Karpas-422 (cell line): ENCODE data around the gene TOLLIP. TPM values are rescaled to one million over a fixed set of nuclear protein-coding genes. Genes with fewer than 3 reads are reported as not detected.

Source experiments
- DNase-seq: peaks from one replicate; pipeline ENCODE4 v3.0.0-alpha.2; 2015
- H2AFZ ChIP-seq: fragments of 200-600 bp; sonication (generic); 2 replicates; pipeline ENCODE4 v1.6.1; 2014; ENCODE audit warnings: antibody characterized with exemption, low read length, mixed read lengths
- H3K27ac ChIP-seq: fragments of 200-600 bp; sonication (generic); 2 replicates; pipeline ENCODE4 v1.5.1; 2014; ENCODE audit warnings: mild to moderate bottlenecking, low read length, moderate library complexity
- H3K27me3 ChIP-seq: fragments of 200-600 bp; sonication (generic); 2 replicates; pipeline ENCODE4 v1.6.1; 2014; ENCODE audit warnings: low read length, mixed read lengths
- H3K36me3 ChIP-seq: fragments of 200-600 bp; sonication (generic); 2 replicates; pipeline ENCODE4 v1.6.1; 2014; ENCODE audit warnings: low read length, mixed read lengths; ENCODE audit not compliant: insufficient read depth
- H3K4me1 ChIP-seq: fragments of 200-600 bp; sonication (generic); 2 replicates; pipeline ENCODE4 v1.6.1; 2014; ENCODE audit warnings: mild to moderate bottlenecking, low read length, mixed read lengths
- H3K4me2 ChIP-seq: fragments of 200-600 bp; sonication (generic); 2 replicates; pipeline ENCODE4 v1.6.1; 2014; ENCODE audit warnings: low read length, low read depth, mild to moderate bottlenecking; ENCODE audit not compliant: poor library complexity, severe bottlenecking
- H3K4me3 ChIP-seq: fragments of 200-600 bp; sonication (generic); 2 replicates; pipeline ENCODE4 v1.5.1; 2014; ENCODE audit warnings: mild to moderate bottlenecking, antibody characterized with exemption, low read length, mixed read lengths
- H3K79me2 ChIP-seq: fragments of 200-600 bp; sonication (generic); 2 replicates; pipeline ENCODE4 v1.6.1; 2014; ENCODE audit warnings: mild to moderate bottlenecking, low read length, mixed read lengths
- H3K9ac ChIP-seq: fragments of 200-600 bp; sonication (generic); 2 replicates; pipeline ENCODE4 v1.6.0; 2014; ENCODE audit warnings: low read length
- H3K9me2 ChIP-seq: fragments of 200-600 bp; sonication (generic), shearing (Covaris generic); replicated peaks from 2 replicates; pipeline ENCODE4 v1.6.0; 2014; ENCODE audit warnings: mild to moderate bottlenecking, low read length, moderate library complexity; ENCODE audit not compliant: insufficient read depth
- H3K9me3 ChIP-seq: fragments of 300-700, 200-600 bp; sonication (generic); 2 replicates; pipeline ENCODE4 v1.6.1; 2014; ENCODE audit warnings: low read length, mixed read lengths
- H4K20me1 ChIP-seq: fragments of 200-600 bp; sonication (generic); 2 replicates; pipeline ENCODE4 v1.6.1; 2014; ENCODE audit warnings: mild to moderate bottlenecking, antibody characterized with exemption, low read length, low read depth; ENCODE audit not compliant: insufficient read depth
- total RNA-seq: library from RNA; depleted of rRNA; stranded (reverse); fragments of >200 nt; shearing (Covaris generic); gene quantifications from 2 replicates; pipeline ENCODE4 v1.2.3, GENCODE V29; 2014; ENCODE audit warnings: low replicate concordance

TOLLIP gene
- total RNA-seq, 1 experiment from 2014 or later = 6.5 TPM

- Histone ChIP-seq H4K20me1 (no peaks in the 10 kb centered on the region), H3K27me3 (no peaks in the 10 kb centered on the region)
These were observed 16.5 kb downstream of the TOLLIP start for GRCh38 chr11:1292644-1293618.

GRCh38 chr11:1292018-1292643 lies 17.3 kb downstream of the TOLLIP start:
- H3K36me3 ChIP-seq = peaks cover 4% of the 10 kb centered on the region; the same call in 1 of the 2 replicates
- no peaks in the 10 kb centered on the region for H3K27me3 ChIP-seq
- H3K9me2 ChIP-seq = no peaks in the 10 kb centered on the region
- 0 out of 2 replicates have a peak, but pooled peaks cover under 1% of the 10 kb centered on the region for H3K79me2 ChIP-seq
- DNase-seq = no peak
- H3K9me3 ChIP-seq = no peaks in the 10 kb centered on the region
- H2AFZ ChIP-seq = no peak overlapping the region
- no peak overlapping the region for H3K4me2 ChIP-seq
- no peak overlapping the region for H3K27ac ChIP-seq
- H3K9ac ChIP-seq = no peak overlapping the region
- H3K4me3 ChIP-seq = no peak overlapping the region
- no peaks in the 10 kb centered on the region for H4K20me1 ChIP-seq
- H3K4me1 ChIP-seq = no peaks in the 10 kb centered on the region

More at GRCh38 chr11:1292644-1293618, 16.5 kb downstream of the TOLLIP start:
- H3K27ac ChIP-seq = no peak overlapping the region
- H3K9ac ChIP-seq = no peak overlapping the region
- H3K9me2 ChIP-seq = no peaks in the 10 kb centered on the region
- no peak overlapping the region for H2AFZ ChIP-seq
- 0 out of 2 replicates have a peak, but pooled peaks cover 3% of the 10 kb centered on the region for H3K79me2 ChIP-seq
- no peaks in the 10 kb centered on the region for H3K4me1 ChIP-seq
- H3K4me2 ChIP-seq = no peak overlapping the region
- DNase-seq = no peak
- H3K4me3 ChIP-seq = no peak overlapping the region
- no peaks in the 10 kb centered on the region for H3K9me3 ChIP-seq
- peaks cover 4% of the 10 kb centered on the region; the same call in 1 of the 2 replicates for H3K36me3 ChIP-seq

- no peaks in the 10 kb centered on the region for H3K4me1 ChIP-seq
- no peaks in the 10 kb centered on the region for H3K79me2 ChIP-seq
- H3K9ac ChIP-seq = no peak overlapping the region
- H3K4me2 ChIP-seq = no peak overlapping the region
- no peaks in the 10 kb centered on the region for H3K9me3 ChIP-seq
- H3K36me3 ChIP-seq = peaks cover 4% of the 10 kb centered on the region; the same call in 1 of the 2 replicates
- no peaks in the 10 kb centered on the region for H3K27me3 ChIP-seq
- no peak overlapping the region for H3K4me3 ChIP-seq
- no peak overlapping the region for H2AFZ ChIP-seq
- no peak for DNase-seq
- H4K20me1 ChIP-seq = no peaks in the 10 kb centered on the region
- no peak overlapping the region for H3K27ac ChIP-seq
- no peaks in the 10 kb centered on the region for H3K9me2 ChIP-seq
These were observed 18.0 kb downstream of the TOLLIP start for GRCh38 chr11:1291295-1292017.

GRCh38 chr11:1290052-1291040 lies 19.1 kb downstream of the TOLLIP start:
- Histone ChIP-seq H3K4me1 (no peaks in the 10 kb centered on the region), H3K27me3 (no peaks in the 10 kb centered on the region), H3K9me2 (no peaks in the 10 kb centered on the region), H3K9me3 (no peaks in the 10 kb centered on the region), H3K4me3 (no peak overlapping the region), H3K79me2 (no peaks in the 10 kb centered on the region), H3K27ac (no peak overlapping the region), H4K20me1 (no peaks in the 10 kb centered on the region), H2AFZ (no peak overlapping the region), H3K36me3 (peaks cover 4% of the 10 kb centered on the region; the same call in 1 of the 2 replicates), H3K4me2 (no peak overlapping the region), H3K9ac (no peak overlapping the region)
- no peak for DNase-seq

DNA sequence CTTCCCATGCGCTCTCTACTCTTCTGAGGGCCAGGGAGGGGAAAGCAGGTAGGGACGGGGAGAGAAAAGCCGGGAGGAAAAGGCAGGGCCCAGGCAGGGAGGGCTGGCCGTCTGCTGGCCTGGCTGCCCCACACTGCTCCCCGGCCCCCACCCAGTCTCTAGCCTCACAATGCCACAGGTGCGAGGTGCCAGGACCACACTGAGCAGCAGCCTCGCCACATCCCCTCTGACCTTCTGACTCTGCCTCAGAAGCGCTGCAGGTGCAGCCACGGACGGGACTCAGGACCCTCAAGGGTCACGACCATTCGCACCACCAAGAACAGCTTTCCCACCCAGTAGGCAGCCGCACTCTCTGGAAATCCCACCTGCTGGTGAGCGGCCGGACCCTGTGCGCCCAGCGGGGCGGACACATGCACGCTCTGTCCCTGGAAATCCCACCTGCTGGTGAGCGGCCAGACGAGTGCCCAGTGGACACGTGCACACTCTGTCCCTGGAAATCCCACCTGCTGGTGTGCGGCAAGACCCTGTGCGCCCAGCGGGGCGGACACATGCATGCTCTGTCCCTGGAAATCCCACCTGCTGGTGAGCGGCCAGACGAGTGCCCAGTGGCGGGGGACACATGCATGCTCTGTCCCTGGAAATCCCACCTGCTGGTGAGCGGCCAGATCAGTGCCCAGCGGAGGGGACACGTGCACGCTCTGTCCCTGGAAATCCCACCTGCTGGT lies 20.1 kb downstream of the TOLLIP start:
- Histone ChIP-seq H3K36me3 (peaks cover 4% of the 10 kb centered on the region; the same call in 1 of the 2 replicates), H3K9me2 (no peaks in the 10 kb centered on the region), H4K20me1 (no peaks in the 10 kb centered on the region), H3K27me3 (no peaks in the 10 kb centered on the region), H3K4me1 (no peaks in the 10 kb centered on the region), H2AFZ (no peak overlapping the region), H3K4me2 (no peak overlapping the region), H3K27ac (no peak overlapping the region), H3K4me3 (no peak overlapping the region), H3K9ac (no peak overlapping the region), H3K9me3 (no peaks in the 10 kb centered on the region), H3K79me2 (no peaks in the 10 kb centered on the region)
- no peak for DNase-seq

- no peaks in the 10 kb centered on the region for H3K27me3 ChIP-seq
- H2AFZ ChIP-seq = no peak overlapping the region
- H3K79me2 ChIP-seq = no peaks in the 10 kb centered on the region
- no peak overlapping the region for H3K27ac ChIP-seq
- H3K4me2 ChIP-seq = no peak overlapping the region
- H3K4me1 ChIP-seq = no peaks in the 10 kb centered on the region
- H3K36me3 ChIP-seq = peaks cover 4% of the 10 kb centered on the region; the same call in 1 of the 2 replicates
- no peaks in the 10 kb centered on the region for H4K20me1 ChIP-seq
- no peak overlapping the region for H3K9ac ChIP-seq
- no peaks in the 10 kb centered on the region for H3K9me3 ChIP-seq
- no peak for DNase-seq
- no peak overlapping the region for H3K4me3 ChIP-seq
- H3K9me2 ChIP-seq = no peaks in the 10 kb centered on the region
These were observed 20.8 kb downstream of the TOLLIP start for GRCh38 chr11:1288426-1289151.
